Measurements from ENCODE around the gene CDS1.

DNA sequence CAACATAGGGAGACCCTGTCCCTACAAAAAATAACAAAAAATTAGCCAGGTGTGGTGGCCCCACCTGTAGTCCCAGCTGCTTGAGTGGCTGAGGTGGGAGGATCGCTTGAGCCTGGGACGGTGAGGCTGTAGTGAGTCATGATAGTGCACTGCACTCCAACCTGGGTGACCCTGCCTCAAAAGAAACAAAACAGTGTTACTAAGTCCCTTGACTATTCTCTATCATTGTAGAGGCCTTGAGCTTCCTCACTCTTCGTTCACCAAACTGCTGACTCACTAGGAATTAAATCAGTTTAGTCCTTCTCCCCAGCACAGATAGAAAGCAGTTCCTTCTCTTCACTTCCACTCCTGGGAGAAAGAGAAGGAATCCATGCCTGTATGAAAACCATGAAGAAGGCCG is 14.5 kb downstream of the CDS1 start:
- TF ChIP-seq, protein P1, sequence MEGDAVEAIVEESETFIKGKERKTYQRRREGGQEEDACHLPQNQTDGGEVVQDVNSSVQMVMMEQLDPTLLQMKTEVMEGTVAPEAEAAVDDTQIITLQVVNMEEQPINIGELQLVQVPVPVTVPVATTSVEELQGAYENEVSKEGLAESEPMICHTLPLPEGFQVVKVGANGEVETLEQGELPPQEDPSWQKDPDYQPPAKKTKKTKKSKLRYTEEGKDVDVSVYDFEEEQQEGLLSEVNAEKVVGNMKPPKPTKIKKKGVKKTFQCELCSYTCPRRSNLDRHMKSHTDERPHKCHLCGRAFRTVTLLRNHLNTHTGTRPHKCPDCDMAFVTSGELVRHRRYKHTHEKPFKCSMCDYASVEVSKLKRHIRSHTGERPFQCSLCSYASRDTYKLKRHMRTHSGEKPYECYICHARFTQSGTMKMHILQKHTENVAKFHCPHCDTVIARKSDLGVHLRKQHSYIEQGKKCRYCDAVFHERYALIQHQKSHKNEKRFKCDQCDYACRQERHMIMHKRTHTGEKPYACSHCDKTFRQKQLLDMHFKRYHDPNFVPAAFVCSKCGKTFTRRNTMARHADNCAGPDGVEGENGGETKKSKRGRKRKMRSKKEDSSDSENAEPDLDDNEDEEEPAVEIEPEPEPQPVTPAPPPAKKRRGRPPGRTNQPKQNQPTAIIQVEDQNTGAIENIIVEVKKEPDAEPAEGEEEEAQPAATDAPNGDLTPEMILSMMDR (IDR thresholded peaks at IDR 0.05 in 4 of 5, conservative IDR thresholded peaks at IDR 0.05 in 1 of 5), result no peak
- TF ChIP-seq POLR2A (IDR thresholded peaks at IDR 0.05), result no peak
